ENCODE measurements around the gene ANXA3. TPM values are rescaled to one million over a fixed set of nuclear protein-coding genes. Genes with fewer than 3 reads are reported as not detected.
"Not testable (repeated sequence)": the region's sequence is repeated elsewhere in the genome, so short reads cannot be mapped to it uniquely, and the experiment has no call there.

The ANXA3 gene
- total RNA-seq, 1 experiment from 2014 or later, result 0.86 TPM

DNA sequence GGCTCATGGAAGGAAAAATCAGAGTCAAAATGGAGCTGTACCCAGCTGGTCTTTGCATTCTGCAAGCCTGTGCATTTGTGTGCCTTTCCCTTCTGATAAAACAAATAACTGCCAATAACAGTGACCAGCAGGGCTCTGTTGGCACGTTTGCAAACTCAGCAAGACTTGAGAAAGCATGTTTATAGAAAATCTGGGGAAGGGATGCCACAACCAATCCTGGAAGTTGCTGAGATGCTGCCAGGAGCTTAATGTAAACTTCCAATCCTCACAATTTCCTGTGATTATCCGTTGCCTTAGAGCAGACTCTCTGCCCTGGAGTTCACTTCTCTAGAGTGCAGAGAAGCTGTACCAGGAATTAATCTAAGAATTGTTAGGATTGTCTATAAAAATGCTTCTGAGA is 6.9 kb upstream of the ANXA3 start:
- peaks cover 5% of the 10 kb centered on the region for H3K4me1 ChIP-seq (ENCODE audit: insufficient read depth, low read length, poor library complexity, severe bottlenecking)

GRCh38 chr4:78545275-78546246 is 6.0 kb upstream of the ANXA3 start:
- ChIA-PET CTCF (no interaction called here), POLR2A (ENCODE audit: low non-redundant PET) (no interaction called here)
- Histone ChIP-seq H3K9me3 (ENCODE audit: low read depth, low read length, poor library complexity, severe bottlenecking) (no peaks in the 10 kb centered on the region), H3K27me3 (replicated peaks; ENCODE audit: insufficient read depth, low read depth, low read length, poor library complexity) (no peaks in the 10 kb centered on the region), H3K4me1 (ENCODE audit: insufficient read depth, low read length, poor library complexity, severe bottlenecking) (peaks cover 5% of the 10 kb centered on the region), H3K27ac (ENCODE audit: low read depth, low read length, poor library complexity, severe bottlenecking) (no peak overlapping the region), H3K4me3 (ENCODE audit: low read depth, low read length, poor library complexity, severe bottlenecking) (no peak overlapping the region), H3K36me3 (ENCODE audit: insufficient read depth, low read length, poor library complexity, severe bottlenecking) (no peaks in the 10 kb centered on the region)
- intact Hi-C loops (cut with micrococcal nuclease; ENCODE audit: unreplicated experiment), result no loop called here
- DNase-seq (ENCODE audit: low spot score), result no peak
- TF ChIP-seq, protein P1, sequence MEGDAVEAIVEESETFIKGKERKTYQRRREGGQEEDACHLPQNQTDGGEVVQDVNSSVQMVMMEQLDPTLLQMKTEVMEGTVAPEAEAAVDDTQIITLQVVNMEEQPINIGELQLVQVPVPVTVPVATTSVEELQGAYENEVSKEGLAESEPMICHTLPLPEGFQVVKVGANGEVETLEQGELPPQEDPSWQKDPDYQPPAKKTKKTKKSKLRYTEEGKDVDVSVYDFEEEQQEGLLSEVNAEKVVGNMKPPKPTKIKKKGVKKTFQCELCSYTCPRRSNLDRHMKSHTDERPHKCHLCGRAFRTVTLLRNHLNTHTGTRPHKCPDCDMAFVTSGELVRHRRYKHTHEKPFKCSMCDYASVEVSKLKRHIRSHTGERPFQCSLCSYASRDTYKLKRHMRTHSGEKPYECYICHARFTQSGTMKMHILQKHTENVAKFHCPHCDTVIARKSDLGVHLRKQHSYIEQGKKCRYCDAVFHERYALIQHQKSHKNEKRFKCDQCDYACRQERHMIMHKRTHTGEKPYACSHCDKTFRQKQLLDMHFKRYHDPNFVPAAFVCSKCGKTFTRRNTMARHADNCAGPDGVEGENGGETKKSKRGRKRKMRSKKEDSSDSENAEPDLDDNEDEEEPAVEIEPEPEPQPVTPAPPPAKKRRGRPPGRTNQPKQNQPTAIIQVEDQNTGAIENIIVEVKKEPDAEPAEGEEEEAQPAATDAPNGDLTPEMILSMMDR (conservative IDR thresholded peaks at IDR 0.05; ENCODE audit: low read depth, low read length), result no peak
- TF ChIP-seq EZH2 (IDR thresholded peaks at IDR 0.05; ENCODE audit: borderline replicate concordance, low read depth, low read length, poor library complexity, severe bottlenecking), result no peak
- BruUV-seq (replicated peaks), result no TSS peak

More for the DNA sequence above, 6.9 kb upstream of the ANXA3 start:
- no TSS peak for BruUV-seq (replicated peaks)
- Histone ChIP-seq H3K9me3 (ENCODE audit: low read depth, low read length, poor library complexity, severe bottlenecking) (no peaks in the 10 kb centered on the region), H3K27me3 (replicated peaks; ENCODE audit: insufficient read depth, low read depth, low read length, poor library complexity) (no peaks in the 10 kb centered on the region), H3K4me3 (ENCODE audit: low read depth, low read length, poor library complexity, severe bottlenecking) (no peak overlapping the region), H3K36me3 (ENCODE audit: insufficient read depth, low read length, poor library complexity, severe bottlenecking) (no peaks in the 10 kb centered on the region), H3K27ac (ENCODE audit: low read depth, low read length, poor library complexity, severe bottlenecking) (no peak overlapping the region)
- intact Hi-C loops (cut with micrococcal nuclease; ENCODE audit: unreplicated experiment), result no loop called here
- ChIA-PET POLR2A (ENCODE audit: low non-redundant PET) (no interaction called here), CTCF (no interaction called here)
- peak; percentile 6 for DNase-seq (ENCODE audit: low spot score)
- TF ChIP-seq, protein P1 (conservative IDR thresholded peaks at IDR 0.05; ENCODE audit: low read depth, low read length), result no peak
- no peak for TF ChIP-seq EZH2 (IDR thresholded peaks at IDR 0.05; ENCODE audit: borderline replicate concordance, low read depth, low read length, poor library complexity, severe bottlenecking)

- DNase-seq (ENCODE audit: low spot score); H3K27me3 ChIP-seq (replicated peaks; ENCODE audit: insufficient read depth, low read depth, low read length, poor library complexity); H3K4me3 ChIP-seq (ENCODE audit: low read depth, low read length, poor library complexity, severe bottlenecking); POLR2A ChIA-PET (ENCODE audit: low non-redundant PET); H3K9me3 ChIP-seq (ENCODE audit: low read depth, low read length, poor library complexity, severe bottlenecking); H3K27ac ChIP-seq (ENCODE audit: low read depth, low read length, poor library complexity, severe bottlenecking); H3K36me3 ChIP-seq (ENCODE audit: insufficient read depth, low read length, poor library complexity, severe bottlenecking); BruUV-seq (replicated peaks); CTCF ChIA-PET; H3K4me1 ChIP-seq (ENCODE audit: insufficient read depth, low read length, poor library complexity, severe bottlenecking); intact Hi-C loops (cut with micrococcal nuclease; ENCODE audit: unreplicated experiment): not testable (repeated sequence)
Observed at GRCh38 chr4:78547899-78548298, 3.7 kb upstream of the ANXA3 start.

DNA sequence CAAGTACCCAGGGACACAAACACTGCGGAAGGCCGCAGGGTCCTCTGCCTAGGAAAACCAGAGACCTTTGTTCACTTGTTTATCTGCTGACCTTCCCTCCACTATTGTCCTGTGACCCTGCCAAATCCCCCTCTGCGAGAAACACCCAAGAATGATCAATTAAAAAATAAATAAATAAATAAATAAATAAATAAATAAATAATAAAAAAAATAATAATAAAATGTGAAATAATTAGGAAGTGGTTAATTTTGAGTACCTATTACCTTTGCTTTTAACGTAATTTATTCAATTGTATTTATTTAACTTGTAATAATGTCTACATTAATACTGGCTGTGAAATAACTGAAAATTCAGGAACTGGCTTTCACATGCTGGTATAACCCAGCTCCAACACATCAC is 2.7 kb upstream of the ANXA3 start:
- H3K36me3 ChIP-seq (ENCODE audit: insufficient read depth, low read length, poor library complexity, severe bottlenecking); H3K4me3 ChIP-seq (ENCODE audit: low read depth, low read length, poor library complexity, severe bottlenecking); H3K4me1 ChIP-seq (ENCODE audit: insufficient read depth, low read length, poor library complexity, severe bottlenecking); DNase-seq (ENCODE audit: low spot score); H3K27ac ChIP-seq (ENCODE audit: low read depth, low read length, poor library complexity, severe bottlenecking); H3K9me3 ChIP-seq (ENCODE audit: low read depth, low read length, poor library complexity, severe bottlenecking); H3K27me3 ChIP-seq (replicated peaks; ENCODE audit: insufficient read depth, low read depth, low read length, poor library complexity); POLR2A ChIA-PET (ENCODE audit: low non-redundant PET); intact Hi-C loops (cut with micrococcal nuclease; ENCODE audit: unreplicated experiment); CTCF ChIA-PET; BruUV-seq (replicated peaks): not testable (repeated sequence)

All from A673 (cell line).